HAP-1 (cell line): ENCODE results near the gene RFLNA.

Experiments
- DNase-seq, 2 experiments: peaks; one replicate each; pipeline ENCODE4 v3.0.0-alpha.2; 2016 to 2020; ENCODE audit warnings: low spot score in 2 of 2
- H3K27me3 ChIP-seq: fragments of 250-450 bp; sonication (Bioruptor Pico); 2 replicates; pipeline ENCODE4 v1.5.1; 2020; ENCODE audit warnings: low read depth, mild to moderate bottlenecking, moderate library complexity
- H3K36me3 ChIP-seq: fragments of 250-450 bp; sonication (Bioruptor Pico); replicated peaks from 2 replicates; pipeline ENCODE4 v1.5.1; 2020; ENCODE audit warnings: mild to moderate bottlenecking
- H3K4me1 ChIP-seq: fragments of 250-450 bp; sonication (Bioruptor Pico); 2 replicates; pipeline ENCODE4 v1.5.1; 2020; ENCODE audit warnings: mild to moderate bottlenecking
- H3K4me3 ChIP-seq: fragments of 250-450 bp; sonication (Bioruptor Pico); 2 replicates; pipeline ENCODE4 v1.5.1; 2020; ENCODE audit warnings: mild to moderate bottlenecking, moderate library complexity
- H3K9me3 ChIP-seq: fragments of 250-450 bp; sonication (Bioruptor Pico); 2 replicates; pipeline ENCODE4 v1.5.1; 2020; ENCODE audit warnings: mild to moderate bottlenecking, moderate library complexity
- in situ Hi-C: fragments of 300-500 bp; cut with MboI; formaldehyde crosslinking; loops from 3 replicates; pipeline ENCODE4 v1.14.3; 2020; ENCODE audit warnings: low sequenced_read_pairs, inconsistent platforms, mixed read lengths

RFLNA gene, protein sequence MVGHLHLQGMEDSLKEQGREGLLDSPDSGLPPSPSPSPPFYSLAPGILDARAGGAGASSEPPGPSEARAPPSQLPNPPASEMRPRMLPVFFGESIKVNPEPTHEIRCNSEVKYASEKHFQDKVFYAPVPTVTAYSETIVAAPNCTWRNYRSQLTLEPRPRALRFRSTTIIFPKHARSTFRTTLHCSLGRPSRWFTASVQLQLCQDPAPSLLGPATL

DNA sequence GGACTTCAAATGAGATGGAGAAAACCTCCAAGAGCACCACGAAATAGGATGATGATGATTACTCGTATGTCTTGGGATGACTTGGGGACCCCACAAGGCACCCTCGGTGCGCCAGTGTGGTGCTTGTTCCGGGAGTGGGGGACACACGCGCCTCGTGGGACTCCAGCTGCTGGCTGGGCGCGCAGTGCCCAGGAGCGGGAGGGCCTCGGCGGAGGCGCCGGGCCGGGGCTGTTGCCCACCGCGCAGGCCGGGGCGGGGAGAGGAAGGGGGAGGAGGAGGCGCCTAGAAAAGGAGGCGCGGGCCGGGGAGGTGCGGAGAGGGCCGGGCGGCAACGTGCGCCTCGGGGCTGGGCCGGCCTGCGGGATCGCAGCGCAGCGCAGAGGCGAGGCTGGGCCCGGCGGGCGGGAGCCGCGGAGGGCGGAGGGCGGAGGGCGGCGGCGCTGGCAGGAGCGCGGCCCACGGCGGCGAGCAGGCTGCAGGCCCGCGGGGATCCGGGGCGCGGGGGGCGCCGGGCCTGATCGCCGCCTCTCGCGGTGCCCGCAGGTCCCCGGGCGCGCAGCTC lies at the start of gene RFLNA:
RFLNA (plus strand) TSS at position 314 of the 562 bp plus-strand sequence. CDS start 337 bp downstream, outside the sequence.
- peak within 1 kb of the TSS; percentile 28 for H3K4me3 ChIP-seq
- H3K27me3 ChIP-seq: peaks cover 11% of the 10 kb centered on the region
- peak; percentile 12 to 61 for DNase-seq

DNA sequence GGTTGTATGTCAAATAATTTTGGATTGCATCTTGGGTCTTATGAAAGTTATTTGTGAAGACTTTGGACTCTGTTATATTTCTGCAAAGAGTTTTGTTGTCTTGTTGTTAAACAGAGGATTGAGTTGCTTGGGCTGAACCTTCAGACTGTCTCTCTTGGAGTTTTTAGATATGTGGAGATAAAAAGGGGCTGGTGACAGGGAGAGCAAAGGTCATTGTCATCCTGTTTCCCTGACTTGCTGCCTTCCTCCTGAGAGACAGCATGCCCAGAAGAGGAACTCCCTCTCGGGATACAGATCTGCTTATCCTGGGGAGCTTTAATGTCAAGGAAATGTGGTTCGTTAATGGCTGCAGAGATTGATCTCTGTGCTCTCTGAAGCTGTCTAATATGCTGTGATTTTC lies 47.6 kb upstream of the RFLNA start:
- in situ Hi-C loops: no loop called here
- no peak for DNase-seq
- Histone ChIP-seq H3K36me3 (no peaks in the 10 kb centered on the region), H3K9me3 (peaks cover 2% of the 10 kb centered on the region; the same call in 1 of the 2 replicates), H3K4me3 (no peak overlapping the region), H3K27me3 (no peaks in the 10 kb centered on the region), H3K4me1 (no peaks in the 10 kb centered on the region)

More for the DNA sequence above, at the start of gene RFLNA:
- in situ Hi-C loops: no loop called here
- Histone ChIP-seq H3K9me3 (no peaks in the 10 kb centered on the region), H3K4me1 (no peaks in the 10 kb centered on the region), H3K36me3 (no peaks in the 10 kb centered on the region)

DNA sequence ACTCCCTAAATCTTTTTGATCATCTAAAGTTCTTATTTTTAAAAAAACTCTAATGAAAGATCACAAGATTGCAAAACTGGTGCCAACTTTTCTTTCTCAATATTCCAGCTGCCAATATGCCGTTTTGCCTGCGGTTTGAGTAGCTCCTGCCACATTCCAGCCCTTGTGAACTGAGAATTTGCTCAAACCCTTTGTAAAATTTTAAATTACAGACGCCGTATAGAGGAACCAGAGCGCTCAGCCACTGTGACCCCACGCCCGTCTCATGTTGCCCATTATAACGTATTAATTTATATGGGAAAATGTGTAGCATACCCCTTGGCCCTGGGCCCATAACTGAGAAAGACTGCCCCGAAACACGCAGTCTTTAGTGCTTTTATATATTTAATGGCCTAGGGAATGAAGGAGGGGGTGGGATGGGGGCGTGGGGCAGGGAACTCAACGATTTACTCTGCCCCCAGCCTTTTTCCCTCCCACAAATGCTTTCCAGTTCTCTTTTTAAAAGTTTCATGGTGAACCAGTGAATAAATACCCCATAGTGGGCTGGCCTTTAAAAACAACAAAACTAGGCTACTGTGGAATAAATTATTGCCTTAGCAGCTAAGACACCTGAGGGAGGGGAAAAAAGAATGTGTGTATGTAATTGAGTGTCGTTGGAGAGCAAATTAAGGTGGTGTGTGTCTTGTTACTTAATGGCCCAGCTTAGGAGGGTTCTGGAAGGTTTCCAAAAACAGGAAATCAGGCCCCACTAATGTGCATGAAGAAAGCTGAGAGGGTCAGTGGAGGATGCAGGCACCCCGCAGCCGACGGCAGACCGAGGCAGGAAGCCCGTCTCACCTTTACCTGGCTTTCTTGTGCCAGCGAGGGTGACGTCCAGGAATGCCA lies 45.7 kb upstream of the RFLNA start:
- no peak for DNase-seq
- Histone ChIP-seq H3K4me1 (no peaks in the 10 kb centered on the region), H3K9me3 (peaks cover 2% of the 10 kb centered on the region; the same call in 1 of the 2 replicates), H3K4me3 (no peak overlapping the region), H3K36me3 (no peaks in the 10 kb centered on the region), H3K27me3 (no peaks in the 10 kb centered on the region)
- in situ Hi-C loops: no loop called here

DNA sequence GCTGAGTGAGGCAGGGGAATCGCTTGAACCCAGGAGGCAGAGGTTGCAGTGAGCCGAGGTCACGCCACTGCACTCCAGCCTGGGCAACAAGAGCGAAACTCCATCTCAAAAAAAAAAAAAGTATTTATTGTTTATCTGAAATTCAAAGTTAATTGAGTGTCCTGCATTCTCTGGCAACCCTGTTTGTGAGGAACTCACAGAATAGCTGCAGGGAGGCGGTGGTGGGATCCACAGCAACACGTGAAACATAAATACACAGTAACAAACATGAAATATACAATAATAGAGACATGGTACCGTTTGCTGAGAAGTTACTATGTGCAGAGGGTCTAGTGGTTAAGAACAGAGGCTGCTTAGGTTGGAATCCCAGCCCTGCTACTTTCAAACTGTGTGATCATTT lies 43.7 kb upstream of the RFLNA start:
- H3K36me3 ChIP-seq: no peaks in the 10 kb centered on the region
- no peaks in the 10 kb centered on the region for H3K4me1 ChIP-seq
- no peak overlapping the region for H3K4me3 ChIP-seq
- peaks cover 2% of the 10 kb centered on the region for H3K27me3 ChIP-seq
- in situ Hi-C loops: no loop called here
- DNase-seq: no peak
- peaks cover under 1% of the 10 kb centered on the region; the same call in 1 of the 2 replicates for H3K9me3 ChIP-seq

DNA sequence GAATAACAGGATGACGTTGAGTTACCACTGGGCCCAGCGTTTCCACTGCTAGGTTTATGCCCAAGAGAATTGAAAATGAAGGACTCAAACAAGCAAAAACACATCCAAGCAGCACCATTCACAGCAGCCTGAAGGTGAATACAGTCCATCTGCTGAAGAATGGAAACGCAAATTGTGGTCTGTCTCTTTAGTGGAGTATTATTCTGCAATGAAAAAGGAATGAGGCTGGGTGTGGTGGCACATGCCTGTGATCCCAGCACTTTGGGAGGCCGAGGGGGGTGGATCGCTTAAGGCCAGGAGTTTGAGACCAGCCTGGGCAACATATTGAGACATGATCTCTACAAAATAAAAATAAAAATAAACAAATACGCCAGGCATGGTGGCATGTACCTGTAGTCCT lies 41.9 kb upstream of the RFLNA start:
- Histone ChIP-seq H3K27me3 (peaks cover 18% of the 10 kb centered on the region), H3K4me3 (no peak overlapping the region), H3K4me1 (no peaks in the 10 kb centered on the region), H3K9me3 (no peaks in the 10 kb centered on the region), H3K36me3 (no peaks in the 10 kb centered on the region)
- in situ Hi-C loops: no loop called here
- DNase-seq: no peak

DNA sequence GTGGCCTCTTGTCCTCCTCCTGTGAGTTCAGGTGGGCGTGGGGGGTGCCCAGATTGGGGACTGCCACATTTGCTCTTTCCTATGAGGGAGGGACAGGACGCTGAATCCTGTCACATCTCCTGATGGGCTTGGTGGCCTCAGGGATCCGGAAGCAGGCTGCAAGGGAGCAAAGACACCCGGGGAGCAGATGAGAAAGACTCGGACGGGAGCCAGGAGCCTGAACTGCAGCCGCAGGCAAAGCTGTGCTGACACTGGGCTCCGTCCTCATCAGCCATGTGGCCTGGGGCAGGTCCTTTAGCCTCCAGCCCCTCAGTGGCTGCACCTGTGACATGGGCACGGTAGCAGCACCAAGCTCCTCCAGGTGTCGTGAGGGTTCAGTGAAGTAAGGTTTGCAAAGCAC lies 40.8 kb upstream of the RFLNA start:
- DNase-seq: no peak
- in situ Hi-C loops: no loop called here
- peaks cover 22% of the 10 kb centered on the region for H3K27me3 ChIP-seq
- no peaks in the 10 kb centered on the region for H3K9me3 ChIP-seq
- H3K4me3 ChIP-seq: no peak overlapping the region
- no peaks in the 10 kb centered on the region for H3K4me1 ChIP-seq
- H3K36me3 ChIP-seq: no peaks in the 10 kb centered on the region

DNA sequence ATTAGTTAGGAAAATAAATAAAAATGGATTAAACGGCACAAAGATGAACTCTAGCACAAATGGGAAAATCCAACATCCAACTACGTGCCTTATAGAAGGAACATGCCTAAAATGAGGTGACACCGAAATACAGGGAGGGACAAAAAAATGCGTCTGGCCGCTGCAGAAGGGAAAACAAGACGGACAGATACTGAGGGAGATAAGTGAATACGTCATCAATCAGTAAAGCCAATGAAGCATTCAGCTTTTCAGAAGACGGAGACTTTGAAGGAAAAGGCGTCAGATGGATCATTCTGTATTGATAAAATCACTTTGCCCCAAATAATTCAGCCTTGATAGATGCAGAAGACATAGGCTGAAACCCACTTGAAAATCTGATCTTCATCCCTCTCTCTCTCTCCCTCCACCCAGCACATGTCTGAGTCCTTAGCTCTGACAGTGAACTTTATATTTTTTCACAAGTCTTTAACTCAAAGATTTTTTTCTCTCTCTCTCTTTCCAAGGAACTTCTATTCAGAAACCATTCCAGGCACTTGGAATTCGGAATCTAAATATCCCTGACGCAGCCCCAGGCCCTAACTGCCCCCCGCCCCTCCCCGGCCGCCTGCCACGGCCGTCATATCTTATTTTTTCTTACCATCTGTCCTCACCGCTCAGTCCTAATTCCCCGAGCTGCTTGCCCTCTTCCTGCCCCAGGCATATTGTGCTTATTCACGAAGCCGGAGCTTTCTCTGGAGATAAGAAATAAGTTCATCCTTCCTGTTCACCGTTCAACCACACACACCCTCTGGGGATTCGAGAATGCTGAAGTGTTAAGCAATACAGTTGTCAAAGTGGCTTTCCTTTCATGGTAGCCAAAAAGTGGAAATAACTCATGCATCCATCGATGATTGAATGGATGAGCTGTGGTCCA lies 35.5 kb upstream of the RFLNA start:
- H3K27me3 ChIP-seq: peaks cover 28% of the 10 kb centered on the region
- H3K36me3 ChIP-seq: no peaks in the 10 kb centered on the region
- no peaks in the 10 kb centered on the region for H3K4me1 ChIP-seq
- H3K9me3 ChIP-seq: no peaks in the 10 kb centered on the region
- in situ Hi-C loops: no loop called here
- DNase-seq: no peak
- no peak overlapping the region for H3K4me3 ChIP-seq

DNA sequence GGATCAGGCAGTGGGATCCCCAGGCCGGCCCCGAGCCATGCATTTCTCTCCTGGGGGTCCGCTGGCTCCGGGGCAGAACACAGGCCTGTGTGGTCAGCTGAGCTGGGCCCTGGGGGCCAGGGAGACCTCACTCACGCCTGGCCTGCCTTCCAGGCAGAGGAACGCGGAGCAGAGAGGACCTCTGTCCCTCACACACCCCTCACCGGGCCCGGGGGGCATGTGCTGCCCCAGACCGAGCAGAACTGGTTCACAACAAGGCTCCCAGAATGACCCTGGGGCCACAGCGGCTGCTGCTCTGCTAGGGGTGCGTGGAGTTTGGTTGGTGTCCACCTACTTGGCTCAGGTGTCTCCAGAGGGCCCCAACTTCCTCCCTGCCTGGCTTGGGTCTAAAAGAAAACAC lies 33.0 kb upstream of the RFLNA start:
- Histone ChIP-seq H3K36me3 (no peaks in the 10 kb centered on the region), H3K27me3 (peaks cover 18% of the 10 kb centered on the region), H3K4me3 (no peak overlapping the region), H3K4me1 (no peaks in the 10 kb centered on the region), H3K9me3 (no peaks in the 10 kb centered on the region)
- in situ Hi-C loops: no loop called here
- no peak for DNase-seq

DNA sequence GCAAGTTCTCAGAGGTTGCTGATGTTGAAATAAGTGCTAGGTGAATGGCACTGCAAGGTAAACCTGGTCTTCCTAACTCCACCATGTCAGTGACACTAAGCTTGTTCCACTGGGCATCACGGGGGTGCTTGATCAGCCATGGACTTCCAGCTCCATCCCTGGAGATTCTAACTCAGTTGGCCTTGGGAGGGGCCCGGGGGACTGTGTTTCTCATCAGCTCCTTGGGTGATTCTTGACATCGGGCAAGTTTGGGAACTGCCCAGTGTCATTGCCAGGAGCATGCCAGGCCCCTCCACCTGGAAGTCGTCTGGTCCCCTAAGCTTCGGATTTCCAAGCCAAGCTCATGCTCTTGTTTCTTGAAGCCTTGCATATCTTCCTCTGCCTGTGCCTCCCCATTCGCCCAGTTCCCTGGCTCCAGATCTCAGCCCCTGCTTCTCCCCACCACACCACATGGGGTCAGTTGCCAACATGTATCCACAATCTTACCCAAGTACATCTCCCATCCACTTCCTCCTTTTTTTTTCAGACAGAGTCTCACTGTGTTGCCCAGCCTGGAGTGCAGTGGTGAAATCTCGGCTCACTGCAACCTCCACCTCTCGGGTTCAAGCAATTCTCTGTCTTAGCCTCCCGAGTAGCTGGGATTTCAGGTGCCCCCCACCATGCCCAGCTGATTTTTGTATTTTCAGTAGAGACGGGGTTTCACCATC lies 30.7 kb upstream of the RFLNA start:
- no peak for DNase-seq
- in situ Hi-C loops: no loop called here
- Histone ChIP-seq H3K9me3 (no peaks in the 10 kb centered on the region), H3K4me3 (no peak overlapping the region), H3K4me1 (no peaks in the 10 kb centered on the region), H3K27me3 (peaks cover 5% of the 10 kb centered on the region), H3K36me3 (no peaks in the 10 kb centered on the region)

DNA sequence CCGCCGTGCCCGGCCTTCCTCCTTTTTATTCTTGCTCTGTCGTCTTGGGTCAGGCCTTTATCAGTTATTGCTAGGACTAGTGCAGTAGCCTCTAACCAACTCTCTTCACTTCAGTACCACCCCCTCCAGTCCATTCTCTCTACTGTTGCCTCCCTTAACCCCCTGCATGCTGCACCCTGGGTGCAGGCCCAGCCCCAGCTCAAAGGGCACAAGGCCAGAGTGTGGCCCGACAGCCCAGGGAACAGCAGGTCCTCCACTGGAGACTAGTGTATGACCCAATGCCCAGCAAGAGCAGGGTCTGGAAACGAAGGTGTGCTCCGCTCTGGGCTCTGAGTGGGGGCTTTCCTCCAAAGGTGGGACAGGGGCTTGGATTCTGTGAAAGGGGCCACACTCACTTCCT lies 30.0 kb upstream of the RFLNA start:
- Histone ChIP-seq H3K36me3 (no peaks in the 10 kb centered on the region), H3K27me3 (no peaks in the 10 kb centered on the region), H3K4me1 (no peaks in the 10 kb centered on the region), H3K4me3 (no peak overlapping the region), H3K9me3 (no peaks in the 10 kb centered on the region)
- in situ Hi-C loops: no loop called here
- no peak for DNase-seq

DNA sequence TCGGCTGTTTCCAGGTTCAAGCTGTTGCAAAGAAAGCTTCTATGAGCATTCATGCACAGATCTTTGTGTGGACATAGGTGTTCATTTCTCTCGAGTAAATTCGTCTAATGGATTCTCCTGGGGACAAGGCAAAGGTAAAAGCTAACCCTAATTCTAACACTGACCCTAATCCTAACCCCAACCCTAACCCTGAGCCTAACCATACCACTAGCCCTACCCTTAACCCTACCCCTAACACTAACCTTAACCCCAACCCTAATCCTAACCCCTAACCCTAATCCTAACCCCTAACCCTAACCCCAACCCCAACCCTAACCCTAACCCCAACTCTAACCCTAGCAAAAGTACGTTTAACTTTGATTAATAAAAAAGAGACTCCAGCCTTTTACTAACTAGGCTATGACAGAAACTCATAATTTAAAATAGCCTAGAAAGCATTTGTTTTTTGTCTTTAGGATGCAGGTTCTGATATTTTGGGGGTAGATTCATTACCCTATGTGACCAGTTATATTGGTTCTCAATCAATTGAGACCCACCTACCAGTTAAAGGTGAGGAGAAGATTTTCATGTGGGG lies 27.6 kb upstream of the RFLNA start:
- in situ Hi-C loops: no loop called here
- H3K36me3 ChIP-seq: no peaks in the 10 kb centered on the region
- no peak for DNase-seq
- no peaks in the 10 kb centered on the region for H3K4me1 ChIP-seq
- H3K27me3 ChIP-seq: no peaks in the 10 kb centered on the region
- no peak overlapping the region for H3K4me3 ChIP-seq
- no peaks in the 10 kb centered on the region for H3K9me3 ChIP-seq

DNA sequence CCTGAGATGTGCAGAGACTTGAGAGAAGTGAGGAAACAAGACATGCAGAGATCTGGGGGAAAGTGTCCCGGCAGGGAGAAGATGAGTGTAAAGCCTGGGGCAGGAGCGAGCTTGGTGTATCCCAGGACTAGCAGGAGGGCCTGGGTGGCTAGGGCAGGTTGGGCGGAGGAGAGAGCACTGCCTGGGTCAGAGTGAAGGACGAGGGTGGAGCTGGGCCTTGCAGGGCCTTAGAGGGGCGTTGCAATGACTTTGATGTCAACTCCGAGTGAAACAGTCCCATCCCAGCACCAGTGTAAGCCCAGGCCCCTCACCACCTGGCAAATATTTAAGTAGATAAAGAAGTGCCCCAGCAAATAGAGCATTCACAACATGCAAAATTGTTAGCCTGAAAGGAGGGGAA lies 24.2 kb upstream of the RFLNA start:
- no peaks in the 10 kb centered on the region for H3K27me3 ChIP-seq
- in situ Hi-C loops: no loop called here
- no peaks in the 10 kb centered on the region for H3K4me1 ChIP-seq
- DNase-seq: no peak
- H3K9me3 ChIP-seq: no peaks in the 10 kb centered on the region
- no peaks in the 10 kb centered on the region for H3K36me3 ChIP-seq
- H3K4me3 ChIP-seq: no peak overlapping the region
